HG02678 (cell line): ENCODE results near the gene ALX3.
"Not testable (repeated sequence)": the region's sequence is repeated elsewhere in the genome, so short reads cannot be mapped to it uniquely, and the experiment has no call there.

ENCODE experiments used
- ATAC-seq: cut with Tn5 transposase; IDR thresholded peaks from one replicate; pipeline ENCODE4 v1.9.1; 2021; ENCODE audit warnings: mild to moderate bottlenecking, moderate library complexity; ENCODE audit not compliant: unreplicated experiment

ALX3 gene

DNA sequence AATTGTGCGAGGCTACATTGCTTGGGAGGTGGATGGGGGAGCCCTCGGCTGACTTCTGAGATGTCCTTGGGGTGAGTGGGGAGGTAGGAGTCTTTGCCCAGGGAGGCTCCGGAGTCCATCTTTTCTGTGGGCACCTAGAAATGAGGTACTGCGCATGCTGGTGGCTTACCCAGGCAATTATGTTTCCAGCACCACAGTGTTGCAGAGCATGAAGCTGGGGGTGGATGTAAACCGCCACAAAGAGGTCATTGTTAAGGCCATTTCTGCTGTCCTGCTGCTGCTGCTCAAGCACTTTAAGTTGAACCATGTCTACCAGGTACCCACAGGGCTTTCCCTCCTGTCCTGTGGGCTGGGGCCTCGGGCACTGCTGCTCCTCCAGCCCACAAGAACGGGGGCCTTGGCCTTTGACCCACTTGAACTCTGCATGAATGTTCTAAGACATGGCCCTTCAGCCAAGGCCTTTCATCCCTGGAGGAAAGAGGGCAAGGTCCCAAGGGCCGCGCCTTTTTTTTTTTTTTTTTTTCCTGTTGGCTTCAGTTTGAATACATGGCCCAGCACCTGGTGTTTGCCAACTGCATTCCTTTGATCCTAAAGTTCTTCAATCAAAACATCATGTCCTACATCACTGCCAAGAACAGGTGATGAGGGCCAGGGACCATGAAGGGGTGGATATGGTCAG, 21.4 kb downstream of the ALX3 start:
- ATAC-seq: no peak

- ATAC-seq: no peak
Observed at GRCh38 chr1:110048240-110048639, 22.2 kb downstream of the ALX3 start.

GRCh38 chr1:110047463-110047862, 23.0 kb downstream of the ALX3 start:
- ATAC-seq: no peak

GRCh38 chr1:110043016-110043415, 27.5 kb downstream of the ALX3 start:
- no peak for ATAC-seq

GRCh38 chr1:110040548-110040947, 29.9 kb downstream of the ALX3 start:
- no peak for ATAC-seq

DNA sequence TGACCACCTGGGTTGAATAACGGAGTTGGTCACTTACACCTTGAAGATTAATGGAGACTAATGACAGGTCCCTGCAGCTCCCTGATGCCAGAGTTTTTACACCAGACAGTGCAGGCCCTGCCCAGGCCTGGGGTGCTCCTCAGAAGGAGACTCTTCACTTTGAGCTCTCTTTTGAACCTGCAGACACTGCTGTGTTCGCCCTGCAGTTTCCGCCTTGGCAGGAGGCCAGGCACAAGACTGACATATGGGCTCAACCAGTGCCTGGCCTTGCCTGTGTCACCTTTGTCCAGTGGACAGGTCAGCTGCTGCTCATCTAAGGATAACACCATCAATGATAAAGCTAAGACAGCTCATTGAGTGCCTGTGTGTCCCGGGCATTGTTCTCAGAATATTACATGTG, 30.8 kb downstream of the ALX3 start:
- ATAC-seq: no peak

- no peak for ATAC-seq
Observed at GRCh38 chr1:110038271-110038670, 32.2 kb downstream of the ALX3 start.

- no peak for ATAC-seq
Observed at GRCh38 chr1:110035236-110035752, 35.2 kb downstream of the ALX3 start.

DNA sequence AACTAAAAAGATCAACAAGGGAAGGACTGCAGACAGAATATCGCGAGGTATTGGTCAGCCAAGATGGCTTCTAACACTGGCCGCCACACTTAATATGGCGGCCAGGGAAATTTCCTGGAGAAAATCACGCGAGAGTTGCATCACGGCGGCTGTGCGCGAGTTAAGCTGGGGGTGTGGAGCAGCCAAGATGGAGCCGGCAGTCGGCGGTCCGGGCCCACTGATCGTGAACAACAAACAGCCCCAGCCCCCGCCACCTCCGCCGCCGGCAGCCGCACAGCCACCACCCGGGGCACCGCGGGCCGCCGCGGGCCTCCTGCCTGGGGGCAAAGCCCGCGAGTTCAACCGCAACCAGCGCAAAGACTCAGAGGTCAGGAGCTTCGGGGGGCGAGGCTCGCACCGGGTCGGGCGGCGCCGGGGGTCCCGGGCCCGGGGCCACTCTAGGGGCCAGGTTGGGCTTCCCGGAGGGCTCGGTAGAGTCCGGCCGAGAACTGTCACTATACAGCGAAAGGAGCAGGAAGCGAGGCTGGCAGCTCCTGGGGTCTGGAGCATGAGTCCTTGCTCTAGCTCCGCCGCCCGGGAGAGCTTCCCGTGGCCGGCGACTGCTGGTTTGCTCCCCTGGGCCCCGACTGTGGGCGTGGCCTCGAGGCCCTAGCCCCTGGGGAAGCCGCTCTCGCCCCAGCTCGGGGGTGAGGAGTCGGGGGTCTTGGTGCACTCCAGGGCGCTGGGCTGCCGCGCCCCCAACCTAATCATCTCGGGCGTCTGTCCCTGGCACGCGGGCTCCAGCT, 35.8 kb downstream of the ALX3 start, which contains the start of gene STRIP1:
STRIP1 (plus strand) TSS at position 174 of the 785 bp plus-strand sequence; CDS start at position 188, 14 bp downstream.
- peak; percentile 90 for ATAC-seq

DNA sequence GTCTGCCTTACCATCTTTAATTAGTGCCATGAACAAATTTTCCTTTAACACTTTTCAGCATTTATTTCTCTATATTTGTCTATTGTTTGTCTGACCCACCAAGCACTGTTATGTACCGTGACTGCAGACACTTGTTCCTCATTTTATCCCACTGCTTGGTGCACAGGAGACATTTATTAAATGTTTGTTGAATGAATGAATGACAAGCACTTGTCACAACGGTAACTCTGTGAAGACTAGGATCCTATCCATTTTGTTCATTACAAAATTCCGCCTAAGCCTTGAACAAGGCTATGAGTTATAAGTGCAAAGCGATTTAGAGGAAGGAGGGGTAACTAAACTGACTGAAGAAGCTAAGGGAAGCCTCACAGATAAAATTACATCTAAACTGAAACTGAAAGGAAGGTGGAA, 36.4 kb downstream of the ALX3 start:
- no peak for ATAC-seq

GRCh38 chr1:110033421-110033820, 37.1 kb downstream of the ALX3 start:
- ATAC-seq: no peak

DNA sequence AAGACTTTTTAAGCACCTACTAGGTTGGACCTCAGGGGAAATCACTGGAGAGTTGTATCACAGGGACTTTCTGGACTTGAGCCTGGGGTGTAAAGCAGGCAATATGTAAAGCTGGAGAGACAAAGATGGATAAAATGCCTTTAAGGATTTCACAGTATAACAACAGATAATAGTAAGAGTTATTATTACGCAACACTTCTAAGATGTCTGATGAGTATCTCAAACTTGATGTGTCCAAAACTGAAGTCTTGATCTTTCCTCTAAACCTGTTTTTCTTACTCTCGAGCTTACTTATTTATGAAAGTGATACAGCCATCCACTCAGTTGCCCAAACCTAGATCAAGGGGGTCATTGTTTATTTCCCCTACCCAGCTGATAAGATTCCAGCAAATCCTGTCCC, 38.1 kb downstream of the ALX3 start:
- no peak for ATAC-seq

DNA sequence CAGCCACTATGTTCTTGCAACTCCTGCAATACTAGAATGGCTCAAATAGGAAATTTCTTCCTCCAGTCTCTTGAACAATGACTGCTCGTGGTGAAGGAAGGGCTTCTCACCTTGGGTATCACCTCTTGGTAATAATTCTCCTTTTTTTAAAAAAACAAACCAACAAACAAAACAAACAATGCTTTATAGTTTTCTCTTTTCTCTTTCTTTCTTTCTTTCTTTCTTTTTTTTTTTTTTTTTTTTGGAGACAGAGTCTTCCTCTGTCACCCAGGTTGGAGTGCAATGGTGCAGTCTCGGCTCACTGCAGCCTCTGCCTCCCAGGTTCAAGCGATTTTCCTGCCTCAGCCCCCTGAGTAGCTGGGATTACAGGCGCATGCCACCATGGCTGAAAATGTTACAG, 39.8 kb downstream of the ALX3 start:
- not testable (repeated sequence) for ATAC-seq

DNA sequence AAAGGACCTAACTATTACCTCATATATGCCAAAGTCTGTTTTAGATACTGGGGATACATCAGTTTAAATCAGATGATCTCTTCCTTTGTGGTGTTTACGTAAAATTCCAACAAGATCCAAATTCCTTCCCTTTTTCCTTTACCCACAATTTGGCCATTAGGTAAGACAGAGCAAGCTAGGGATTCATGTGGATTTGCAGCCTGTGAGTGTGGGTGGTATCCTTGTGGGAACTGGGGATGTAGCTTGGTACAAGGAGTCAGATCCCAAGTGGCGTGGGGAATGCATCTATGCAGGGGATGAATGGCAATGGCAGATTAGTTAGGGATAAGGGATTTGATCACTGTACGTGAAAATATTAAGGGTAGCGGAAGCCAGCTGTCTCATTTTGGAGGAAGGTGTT, 45.9 kb downstream of the ALX3 start:
- ATAC-seq: no peak

- ATAC-seq: no peak
Observed at GRCh38 chr1:110021285-110021684, 49.2 kb downstream of the ALX3 start.

- no peak for ATAC-seq
Observed at GRCh38 chr1:110019770-110020169, 50.7 kb downstream of the ALX3 start.

- ATAC-seq: no peak
Observed at GRCh38 chr1:110018396-110018795, 52.1 kb downstream of the ALX3 start.

- ATAC-seq: no peak
Observed at GRCh38 chr1:110017792-110018191, 52.7 kb downstream of the ALX3 start.

DNA sequence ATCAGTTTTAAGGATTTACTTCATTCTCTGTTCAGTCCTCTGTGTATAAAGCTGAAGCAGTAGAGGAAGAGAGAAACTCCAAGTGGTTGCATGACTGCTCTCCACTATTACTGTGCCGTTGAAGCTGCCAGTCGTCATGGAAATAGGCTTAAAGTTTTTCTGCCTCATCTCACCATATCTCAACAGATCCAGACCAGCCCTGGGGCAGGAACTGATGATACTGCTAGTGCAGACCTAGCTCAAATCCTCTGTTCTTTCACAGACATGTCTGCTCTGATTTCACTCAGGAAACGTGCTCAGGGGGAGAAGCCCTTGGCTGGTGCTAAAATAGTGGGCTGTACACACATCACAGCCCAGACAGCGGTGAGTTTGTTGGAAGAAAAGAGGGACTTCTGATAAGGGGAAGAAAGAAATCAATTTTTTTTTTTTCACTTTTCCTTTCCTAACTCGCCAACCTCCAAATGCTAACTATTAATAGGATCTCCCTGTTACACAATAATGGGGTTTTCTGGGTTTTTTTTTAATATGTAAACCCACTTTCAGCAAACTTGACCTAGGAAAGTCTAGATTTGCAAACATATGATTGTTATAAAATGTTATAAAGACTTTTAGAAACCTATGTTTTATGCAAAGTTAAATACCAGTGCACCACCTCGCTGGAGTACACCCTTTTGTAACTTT, 58.2 kb downstream of the ALX3 start:
- ATAC-seq: peak; percentile 63

DNA sequence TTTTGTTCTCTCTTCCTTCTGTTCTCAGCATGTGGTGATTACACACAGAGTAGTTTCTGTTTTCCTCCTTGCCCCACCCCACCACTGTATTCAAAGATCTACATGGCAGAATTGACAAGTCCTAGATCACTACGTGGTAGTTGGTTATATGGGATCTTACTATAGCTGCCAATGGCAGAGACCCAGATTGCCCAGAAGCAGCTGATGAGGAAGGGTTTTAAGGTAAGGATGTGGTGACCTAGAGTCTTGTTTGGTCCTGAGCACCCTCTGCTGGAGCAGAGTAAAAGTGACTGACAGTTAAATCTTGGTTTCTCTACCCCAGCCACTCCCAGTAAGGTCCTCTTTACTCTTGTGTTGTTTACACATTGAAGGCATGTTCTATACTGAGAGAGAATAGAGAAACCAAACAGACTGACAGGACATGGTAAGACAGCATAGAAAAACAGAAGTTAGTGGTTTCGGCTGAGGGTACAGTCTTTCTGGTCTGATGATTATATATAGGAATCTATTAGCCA, 58.9 kb downstream of the ALX3 start:
- peak; percentile 96 for ATAC-seq
